ENCODE measurements around the gene BCL11A.

DNA sequence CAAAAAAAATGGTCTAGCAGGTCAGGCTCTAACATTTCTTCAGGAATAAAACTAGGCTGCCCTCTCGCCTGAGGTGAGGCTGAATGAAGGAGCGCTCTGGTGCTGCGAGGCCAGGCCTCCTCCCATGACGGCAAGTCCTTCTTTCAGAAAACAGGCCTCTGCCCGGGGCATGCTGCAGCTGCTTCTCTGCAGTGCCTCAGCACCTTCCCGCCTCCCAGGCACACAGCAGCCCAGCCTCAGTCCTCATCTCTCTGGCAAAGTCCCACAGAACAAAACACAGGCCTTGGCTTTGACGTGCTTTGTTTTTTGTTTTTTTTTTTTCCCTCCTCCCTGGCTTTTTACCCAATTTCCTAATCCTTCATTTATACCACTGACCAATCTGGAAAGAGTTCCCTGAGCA lies 74.8 kb downstream of the BCL11A start:
- TF ChIP-seq, protein P1, sequence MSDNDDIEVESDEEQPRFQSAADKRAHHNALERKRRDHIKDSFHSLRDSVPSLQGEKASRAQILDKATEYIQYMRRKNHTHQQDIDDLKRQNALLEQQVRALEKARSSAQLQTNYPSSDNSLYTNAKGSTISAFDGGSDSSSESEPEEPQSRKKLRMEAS (IDR thresholded peaks at IDR 0.05): no peak
- TF ChIP-seq RAD21 (IDR thresholded peaks at IDR 0.05; ENCODE audit: low read depth) (no peak), TCF12 (IDR thresholded peaks at IDR 0.05; ENCODE audit: low read depth) (no peak)
- TF ChIP-seq, protein P2, sequence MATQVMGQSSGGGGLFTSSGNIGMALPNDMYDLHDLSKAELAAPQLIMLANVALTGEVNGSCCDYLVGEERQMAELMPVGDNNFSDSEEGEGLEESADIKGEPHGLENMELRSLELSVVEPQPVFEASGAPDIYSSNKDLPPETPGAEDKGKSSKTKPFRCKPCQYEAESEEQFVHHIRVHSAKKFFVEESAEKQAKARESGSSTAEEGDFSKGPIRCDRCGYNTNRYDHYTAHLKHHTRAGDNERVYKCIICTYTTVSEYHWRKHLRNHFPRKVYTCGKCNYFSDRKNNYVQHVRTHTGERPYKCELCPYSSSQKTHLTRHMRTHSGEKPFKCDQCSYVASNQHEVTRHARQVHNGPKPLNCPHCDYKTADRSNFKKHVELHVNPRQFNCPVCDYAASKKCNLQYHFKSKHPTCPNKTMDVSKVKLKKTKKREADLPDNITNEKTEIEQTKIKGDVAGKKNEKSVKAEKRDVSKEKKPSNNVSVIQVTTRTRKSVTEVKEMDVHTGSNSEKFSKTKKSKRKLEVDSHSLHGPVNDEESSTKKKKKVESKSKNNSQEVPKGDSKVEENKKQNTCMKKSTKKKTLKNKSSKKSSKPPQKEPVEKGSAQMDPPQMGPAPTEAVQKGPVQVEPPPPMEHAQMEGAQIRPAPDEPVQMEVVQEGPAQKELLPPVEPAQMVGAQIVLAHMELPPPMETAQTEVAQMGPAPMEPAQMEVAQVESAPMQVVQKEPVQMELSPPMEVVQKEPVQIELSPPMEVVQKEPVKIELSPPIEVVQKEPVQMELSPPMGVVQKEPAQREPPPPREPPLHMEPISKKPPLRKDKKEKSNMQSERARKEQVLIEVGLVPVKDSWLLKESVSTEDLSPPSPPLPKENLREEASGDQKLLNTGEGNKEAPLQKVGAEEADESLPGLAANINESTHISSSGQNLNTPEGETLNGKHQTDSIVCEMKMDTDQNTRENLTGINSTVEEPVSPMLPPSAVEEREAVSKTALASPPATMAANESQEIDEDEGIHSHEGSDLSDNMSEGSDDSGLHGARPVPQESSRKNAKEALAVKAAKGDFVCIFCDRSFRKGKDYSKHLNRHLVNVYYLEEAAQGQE (IDR thresholded peaks at IDR 0.05; ENCODE audit: low read depth): no peak

Measured in Ishikawa (cell line).